Natural killer cell treated with Interleukin-12 subunit alpha and Interleukin-12 subunit beta and Interleukin-15 and Interleukin-18, amount 100 ng/mL, for 72 hours (primary cell): Measurements from ENCODE around the gene ZNF804A. TPM values are rescaled to one million over a fixed set of nuclear protein-coding genes. Genes with fewer than 3 reads are reported as not detected.
"Not testable (repeated sequence)": the region's sequence is repeated elsewhere in the genome, so short reads cannot be mapped to it uniquely, and the experiment has no call there.

Experiments
- ATAC-seq, 2 donors: fragments of 150-1000 bp; cut with Tn5 transposase in 1 of 2; sonication (Bioruptor Pico), chemical (Tn5 transposase) in 1 of 2; 2 replicates each; pipeline ENCODE4 v1.10.0; 2021
- DNase-seq: peaks from one replicate; pipeline ENCODE4 v3.0.0; 2022; ENCODE audit warnings: low spot score
- H3K27ac Mint-ChIP-seq, 2 donors: 1 replicate in 1 of 2; 2 replicates in 1 of 2; pipeline ENCODE4 v1.8.0; 2022; ENCODE audit warnings: mixed read lengths in 2 of 2, mild to moderate bottlenecking in 1 of 2, moderate library complexity in 1 of 2
- H3K27me3 Mint-ChIP-seq, 2 donors: 1 replicate in 1 of 2; 2 replicates in 1 of 2; pipeline ENCODE4 v1.8.0; 2022; ENCODE audit warnings: mixed read lengths in 2 of 2
- H3K36me3 Mint-ChIP-seq: one replicate; pipeline ENCODE4 v1.8.0; 2022; ENCODE audit warnings: mixed read lengths
- H3K4me1 Mint-ChIP-seq, 2 donors: 1 replicate in 1 of 2; 2 replicates in 1 of 2; pipeline ENCODE4 v1.8.0; 2022; ENCODE audit warnings: low read depth in 2 of 2, mixed read lengths in 2 of 2, mild to moderate bottlenecking in 1 of 2
- H3K4me3 Mint-ChIP-seq: one replicate; pipeline ENCODE4 v1.8.0; 2022; ENCODE audit warnings: mixed read lengths
- H3K9me3 Mint-ChIP-seq: 2 replicates; pipeline ENCODE4 v1.8.0; 2022; ENCODE audit warnings: mixed read lengths
- total RNA-seq, 2 donors: library from RNA; stranded (reverse); gene quantifications; one replicate each; pipeline ENCODE4 v1.2.3, GENCODE V29; 2022

ZNF804A gene
- total RNA-seq, 2 donors from 2014 or later = 0.08 TPM; not detected in 1

- no peaks in the 10 kb centered on the region for H3K4me1 Mint-ChIP-seq
- no peaks in the 10 kb centered on the region for H3K36me3 Mint-ChIP-seq
- H3K4me3 Mint-ChIP-seq = no peak overlapping the region
- H3K27ac Mint-ChIP-seq = no peak overlapping the region
- H3K27me3 Mint-ChIP-seq = no peaks in the 10 kb centered on the region
- peaks cover 8% of the 10 kb centered on the region for H3K9me3 Mint-ChIP-seq
- no peak for DNase-seq
- no peak for ATAC-seq
These were observed 236.5 kb downstream of the ZNF804A start for GRCh38 chr2:184834699-184835397.

DNA sequence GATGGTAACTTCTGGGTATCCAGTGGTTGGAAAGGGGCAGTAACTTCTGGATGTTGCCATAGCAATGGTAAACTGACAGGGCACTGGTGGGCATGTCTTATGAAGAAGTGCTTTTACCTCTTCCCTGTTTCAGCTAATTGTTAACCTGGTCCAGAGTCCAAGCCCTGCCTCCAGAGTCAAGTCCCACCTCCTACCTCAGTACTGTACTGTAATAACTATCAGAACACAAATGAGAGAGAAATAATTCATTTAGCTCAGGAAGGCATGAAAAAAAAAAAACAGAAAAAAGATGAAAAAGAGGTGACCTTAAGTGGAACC, 237.0 kb downstream of the ZNF804A start:
- H3K4me3 Mint-ChIP-seq = no peak overlapping the region
- H3K27me3 Mint-ChIP-seq = no peaks in the 10 kb centered on the region
- H3K4me1 Mint-ChIP-seq = no peaks in the 10 kb centered on the region
- no peak for DNase-seq
- peaks cover 8% of the 10 kb centered on the region for H3K9me3 Mint-ChIP-seq
- ATAC-seq = no peak
- H3K36me3 Mint-ChIP-seq = no peaks in the 10 kb centered on the region
- H3K27ac Mint-ChIP-seq = no peak overlapping the region

- H3K27me3 Mint-ChIP-seq = no peaks in the 10 kb centered on the region
- no peaks in the 10 kb centered on the region for H3K4me1 Mint-ChIP-seq
- no peak for DNase-seq
- ATAC-seq = no peak
- no peak overlapping the region for H3K27ac Mint-ChIP-seq
- peaks cover 18% of the 10 kb centered on the region for H3K9me3 Mint-ChIP-seq
- peaks cover 7% of the 10 kb centered on the region for H3K36me3 Mint-ChIP-seq
- H3K4me3 Mint-ChIP-seq = no peak overlapping the region
These were observed 249.0 kb downstream of the ZNF804A start for GRCh38 chr2:184847331-184847730.

DNA sequence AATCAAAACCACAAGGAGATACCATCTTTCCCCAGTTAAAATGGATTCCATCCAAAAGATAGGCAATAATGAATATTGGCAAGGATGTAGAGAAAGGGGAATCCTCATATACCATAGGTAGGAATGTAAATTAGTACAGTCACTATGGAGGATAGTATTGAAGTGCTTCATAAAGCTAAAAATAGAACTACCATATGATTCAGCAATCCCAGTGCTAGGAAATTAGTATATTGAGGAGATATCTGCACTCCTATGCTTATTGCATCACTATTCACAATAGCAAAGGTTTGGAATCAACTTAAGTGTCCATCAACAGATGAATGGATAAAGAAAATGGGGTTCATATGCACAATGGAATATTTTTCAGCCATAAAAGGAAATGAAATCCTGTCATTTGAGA, 251.2 kb downstream of the ZNF804A start:
- H3K4me3 Mint-ChIP-seq = no peak overlapping the region
- H3K27me3 Mint-ChIP-seq = no peaks in the 10 kb centered on the region
- peaks cover 25% of the 10 kb centered on the region for H3K9me3 Mint-ChIP-seq
- no peak overlapping the region for H3K27ac Mint-ChIP-seq
- H3K4me1 Mint-ChIP-seq = no peaks in the 10 kb centered on the region
- DNase-seq (no peak), ATAC-seq (no peak)
- peaks cover 7% of the 10 kb centered on the region for H3K36me3 Mint-ChIP-seq

DNA sequence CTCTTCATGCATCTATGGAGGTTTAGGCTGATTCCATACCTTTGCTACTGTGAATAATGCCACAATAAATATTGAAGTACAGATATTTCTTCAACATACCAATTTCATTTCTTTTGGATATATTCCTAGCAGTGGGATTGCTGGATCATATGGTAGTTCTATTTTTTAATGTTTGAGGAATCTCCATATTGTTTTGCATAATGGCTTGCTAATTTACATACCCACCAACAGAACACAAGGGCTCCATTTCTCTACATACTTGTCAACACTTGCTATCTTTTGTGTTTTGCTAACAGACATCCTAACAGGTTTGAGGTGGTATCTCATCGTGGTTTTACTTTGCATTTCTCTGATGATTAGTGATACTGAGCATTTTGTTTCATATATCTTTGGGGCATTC, 253.2 kb downstream of the ZNF804A start:
- H3K9me3 Mint-ChIP-seq = peaks cover 20% of the 10 kb centered on the region
- DNase-seq (no peak), ATAC-seq (no peak)
- H3K27ac Mint-ChIP-seq = no peak overlapping the region
- no peaks in the 10 kb centered on the region for H3K4me1 Mint-ChIP-seq
- peaks cover 4% of the 10 kb centered on the region for H3K36me3 Mint-ChIP-seq
- no peak overlapping the region for H3K4me3 Mint-ChIP-seq
- no peaks in the 10 kb centered on the region for H3K27me3 Mint-ChIP-seq

DNA sequence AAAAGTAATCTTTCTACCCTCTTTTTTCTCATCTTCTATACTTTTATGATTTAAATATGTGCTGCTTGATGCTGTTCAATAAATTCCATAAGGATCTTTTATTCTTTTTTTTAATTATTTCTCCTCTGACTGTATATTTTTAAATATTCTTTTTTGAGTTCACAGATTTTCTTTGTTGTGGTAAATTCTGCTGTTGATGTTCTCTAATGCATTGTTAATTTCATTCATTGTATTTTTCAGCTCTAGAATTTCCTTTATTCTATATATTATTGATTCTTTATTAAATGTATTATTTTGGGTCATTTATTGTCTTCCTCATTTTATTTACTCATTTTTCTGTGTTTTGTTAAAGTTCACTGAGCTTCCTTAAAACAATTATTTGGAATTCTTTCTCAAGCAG, 260.9 kb downstream of the ZNF804A start:
- H3K4me1 Mint-ChIP-seq = no peaks in the 10 kb centered on the region
- H3K9me3 Mint-ChIP-seq = peaks cover 20% of the 10 kb centered on the region
- H3K27ac Mint-ChIP-seq = no peak overlapping the region
- H3K27me3 Mint-ChIP-seq = no peaks in the 10 kb centered on the region
- ATAC-seq = no peak
- peaks cover 14% of the 10 kb centered on the region for H3K36me3 Mint-ChIP-seq
- no peak overlapping the region for H3K4me3 Mint-ChIP-seq
- no peak for DNase-seq

- H3K4me1 Mint-ChIP-seq = no peaks in the 10 kb centered on the region
- no peak overlapping the region for H3K4me3 Mint-ChIP-seq
- ATAC-seq = no peak
- no peaks in the 10 kb centered on the region for H3K27me3 Mint-ChIP-seq
- H3K27ac Mint-ChIP-seq = no peak overlapping the region
- H3K36me3 Mint-ChIP-seq = peaks cover 14% of the 10 kb centered on the region
- no peak for DNase-seq
- H3K9me3 Mint-ChIP-seq = peaks cover 15% of the 10 kb centered on the region
These were observed 262.4 kb downstream of the ZNF804A start for GRCh38 chr2:184860744-184861143.

DNA sequence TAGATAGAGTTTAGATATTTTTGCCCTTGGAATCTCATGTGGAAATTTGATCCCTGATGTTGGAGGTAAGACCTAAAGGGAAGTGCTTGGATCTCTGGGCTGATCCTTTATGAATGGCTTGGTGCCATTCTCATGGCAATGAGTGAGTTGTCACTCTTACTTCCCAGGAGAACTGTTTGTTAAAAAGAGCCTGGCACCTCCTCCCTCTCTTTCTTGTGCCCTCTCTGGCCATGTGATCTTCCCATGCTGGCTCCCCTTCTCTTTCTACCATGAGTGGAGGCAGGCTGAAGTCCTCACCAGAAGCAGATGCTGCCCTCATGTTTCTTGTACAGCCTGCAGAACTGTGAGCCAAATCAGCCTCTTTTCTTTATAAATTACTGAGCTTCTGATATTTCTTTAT, 276.9 kb downstream of the ZNF804A start:
- Mint-ChIP-seq H3K9me3 (peaks cover 3% of the 10 kb centered on the region), H3K27ac (no peak overlapping the region), H3K4me1 (no peaks in the 10 kb centered on the region), H3K27me3 (no peaks in the 10 kb centered on the region), H3K4me3 (no peak overlapping the region), H3K36me3 (no peaks in the 10 kb centered on the region)
- DNase-seq (no peak), ATAC-seq (no peak)

DNA sequence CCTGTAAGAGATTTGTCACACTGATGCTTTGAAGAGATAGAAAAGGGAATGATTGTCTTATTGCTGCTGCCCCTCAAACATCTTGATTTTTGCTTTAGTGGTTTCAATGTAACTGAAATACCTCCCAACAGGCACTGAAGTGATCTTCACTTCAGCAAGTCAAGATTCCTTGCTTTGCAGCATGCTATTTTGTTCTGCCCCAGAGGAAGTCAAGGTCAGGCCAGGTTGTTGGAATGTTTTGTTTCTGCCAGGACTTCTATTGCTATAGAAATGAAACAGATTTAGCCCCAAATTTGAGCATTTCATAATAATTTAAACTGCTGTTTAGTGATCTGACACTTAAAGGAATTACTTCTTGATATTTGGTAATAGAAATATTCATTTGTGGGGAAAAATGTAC, 277.6 kb downstream of the ZNF804A start:
- H3K4me3 Mint-ChIP-seq = no peak overlapping the region
- H3K27ac Mint-ChIP-seq = no peak overlapping the region
- H3K36me3 Mint-ChIP-seq = no peaks in the 10 kb centered on the region
- no peak for DNase-seq
- no peaks in the 10 kb centered on the region for H3K4me1 Mint-ChIP-seq
- H3K27me3 Mint-ChIP-seq = no peaks in the 10 kb centered on the region
- ATAC-seq = no peak
- peaks cover 3% of the 10 kb centered on the region for H3K9me3 Mint-ChIP-seq

DNA sequence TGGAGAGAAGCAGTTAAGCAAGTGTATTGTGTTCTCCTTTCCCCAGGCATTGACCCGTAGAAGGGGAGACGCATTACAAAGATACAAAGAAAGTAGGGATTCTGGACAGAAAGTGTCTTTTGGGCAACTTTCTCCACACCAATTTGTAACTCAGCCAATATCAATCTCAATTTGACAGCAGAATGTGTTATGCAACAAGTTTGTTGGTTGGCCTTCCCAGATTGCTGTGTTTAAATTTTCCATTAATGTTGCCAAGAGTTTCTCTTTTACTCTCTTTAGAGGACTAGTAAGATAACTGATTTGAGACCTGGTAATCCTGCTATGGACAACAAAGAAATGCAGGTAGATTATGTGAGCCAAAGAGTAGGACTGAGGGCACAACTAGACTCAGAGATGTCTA, 279.6 kb downstream of the ZNF804A start:
- H3K36me3 Mint-ChIP-seq = peaks cover 5% of the 10 kb centered on the region
- H3K27ac Mint-ChIP-seq = no peak overlapping the region
- no peak for ATAC-seq

DNA sequence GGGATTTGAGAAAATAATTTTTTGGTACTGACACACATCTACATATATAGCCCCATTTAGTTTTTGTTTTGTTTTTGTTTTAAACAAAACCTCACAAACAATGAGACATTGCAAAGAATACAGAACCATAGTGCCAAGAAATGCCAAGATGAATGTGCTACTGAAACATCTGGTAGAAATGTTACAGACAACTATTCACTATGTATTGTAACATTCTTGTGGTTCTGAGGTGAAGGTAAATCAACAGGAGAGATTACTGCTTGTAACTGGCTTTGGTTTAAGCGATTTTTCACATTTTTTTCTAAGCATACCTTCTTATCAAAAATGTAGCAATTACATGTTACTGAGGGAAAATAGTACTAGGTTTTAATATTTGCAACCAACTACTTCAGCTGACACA, 281.3 kb downstream of the ZNF804A start:
- Mint-ChIP-seq H3K27me3 (no peaks in the 10 kb centered on the region), H3K4me3 (no peak overlapping the region), H3K4me1 (no peaks in the 10 kb centered on the region), H3K36me3 (peaks cover 7% of the 10 kb centered on the region), H3K9me3 (peaks cover 12% of the 10 kb centered on the region), H3K27ac (no peak overlapping the region)
- no peak for ATAC-seq
- no peak for DNase-seq

More for the DNA sequence above, 279.6 kb downstream of the ZNF804A start:
- no peaks in the 10 kb centered on the region for H3K4me1 Mint-ChIP-seq
- H3K4me3 Mint-ChIP-seq = no peak overlapping the region
- no peaks in the 10 kb centered on the region for H3K27me3 Mint-ChIP-seq
- DNase-seq = no peak
- H3K9me3 Mint-ChIP-seq = peaks cover 8% of the 10 kb centered on the region

- Mint-ChIP-seq H3K36me3 (peaks cover 20% of the 10 kb centered on the region), H3K9me3 (peaks cover 15% of the 10 kb centered on the region)
- not testable (repeated sequence) for H3K27ac Mint-ChIP-seq, ATAC-seq, H3K4me3 Mint-ChIP-seq, H3K4me1 Mint-ChIP-seq, DNase-seq, H3K27me3 Mint-ChIP-seq
These were observed 288.3 kb downstream of the ZNF804A start for GRCh38 chr2:184886585-184886984.

GRCh38 chr2:184890311-184890710, 292.0 kb downstream of the ZNF804A start:
- no peak for ATAC-seq
- Mint-ChIP-seq H3K27me3 (no peaks in the 10 kb centered on the region), H3K36me3 (peaks cover 8% of the 10 kb centered on the region), H3K4me3 (no peak overlapping the region), H3K4me1 (no peaks in the 10 kb centered on the region), H3K27ac (no peak overlapping the region), H3K9me3 (peaks cover 5% of the 10 kb centered on the region)
- DNase-seq = no peak

DNA sequence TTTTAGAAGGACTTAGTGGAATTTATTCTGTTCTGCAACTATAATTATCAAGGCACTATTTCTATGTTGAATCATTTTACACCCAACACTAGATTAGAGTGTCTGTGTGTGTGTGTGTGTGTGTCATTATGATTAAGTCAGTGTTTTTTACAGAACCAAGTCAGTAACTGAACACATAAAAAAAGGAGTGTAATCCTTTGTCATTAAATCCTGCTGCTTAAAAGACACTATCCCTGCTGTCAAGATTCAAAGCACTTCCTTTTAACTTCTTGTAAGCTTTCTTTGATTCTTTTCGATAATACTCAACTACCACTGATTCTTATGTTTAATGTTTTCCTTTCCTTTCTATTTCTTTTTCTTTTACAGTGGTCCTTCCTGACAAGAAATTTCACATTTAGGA, 306.7 kb downstream of the ZNF804A start:
- Mint-ChIP-seq H3K4me3 (no peak overlapping the region), H3K36me3 (no peaks in the 10 kb centered on the region), H3K4me1 (no peaks in the 10 kb centered on the region), H3K9me3 (peaks cover 16% of the 10 kb centered on the region), H3K27me3 (no peaks in the 10 kb centered on the region), H3K27ac (no peak overlapping the region)
- ATAC-seq (no peak), DNase-seq (no peak)

- DNase-seq (no peak), ATAC-seq (no peak)
- Mint-ChIP-seq H3K27me3 (no peaks in the 10 kb centered on the region), H3K4me1 (no peaks in the 10 kb centered on the region), H3K4me3 (no peak overlapping the region), H3K36me3 (no peaks in the 10 kb centered on the region), H3K27ac (no peak overlapping the region), H3K9me3 (peaks cover 13% of the 10 kb centered on the region)
These were observed 307.8 kb downstream of the ZNF804A start for GRCh38 chr2:184906160-184906559.
